ENCODE data around the gene ZDHHC5.

The ZDHHC5 gene

GRCh38 chr11:57658023-57658361, 9.9 kb upstream of the ZDHHC5 start:
- Histone ChIP-seq H4K20me1 (ENCODE audit: insufficient read depth, low read length) (no peaks in the 10 kb centered on the region), H3K9me3 (ENCODE audit: insufficient read depth, low read length) (no peaks in the 10 kb centered on the region), H3K9ac (ENCODE audit: low read length) (peak overlapping the region; percentile 82), H3K4me2 (ENCODE audit: low read length) (peak overlapping the region; percentile 87), H3K79me2 (ENCODE audit: low read length) (peaks cover 22% of the 10 kb centered on the region), H3K4me1 (ENCODE audit: low read length) (peaks cover 8% of the 10 kb centered on the region; the same call in 1 of the 2 replicates), H3K27me3 (ENCODE audit: low read depth, low read length) (no peaks in the 10 kb centered on the region), H3K27ac (ENCODE audit: low read length) (peak overlapping the region; percentile 21), H3K4me3 (ENCODE audit: low read length) (peak overlapping the region; percentile 90), H3K36me3 (replicated peaks; ENCODE audit: low read depth, low read length) (peaks cover 27% of the 10 kb centered on the region), H2AFZ (ENCODE audit: low read depth, low read length) (peak overlapping the region; percentile 82)
- no peak for TF ChIP-seq CTCF (IDR thresholded peaks at IDR 0.05; ENCODE audit: low read depth, low read length)
- TF ChIP-seq EZH2phosphoT487 (IDR thresholded peaks at IDR 0.05; ENCODE audit: low read depth): no peak

- peaks cover 27% of the 10 kb centered on the region for H3K36me3 ChIP-seq (replicated peaks; ENCODE audit: low read depth, low read length)
- peaks cover 22% of the 10 kb centered on the region for H3K79me2 ChIP-seq (ENCODE audit: low read length)
- no peak overlapping the region for H2AFZ ChIP-seq (ENCODE audit: low read depth, low read length)
- no peak overlapping the region for H3K4me3 ChIP-seq (ENCODE audit: low read length)
- peaks cover 8% of the 10 kb centered on the region; the same call in 1 of the 2 replicates for H3K4me1 ChIP-seq (ENCODE audit: low read length)
- no peaks in the 10 kb centered on the region for H4K20me1 ChIP-seq (ENCODE audit: insufficient read depth, low read length)
- TF ChIP-seq CTCF (IDR thresholded peaks at IDR 0.05; ENCODE audit: low read depth, low read length): no peak
- no peak for TF ChIP-seq EZH2phosphoT487 (IDR thresholded peaks at IDR 0.05; ENCODE audit: low read depth)
- no peak overlapping the region for H3K4me2 ChIP-seq (ENCODE audit: low read length)
- no peaks in the 10 kb centered on the region for H3K27me3 ChIP-seq (ENCODE audit: low read depth, low read length)
- no peaks in the 10 kb centered on the region for H3K9me3 ChIP-seq (ENCODE audit: insufficient read depth, low read length)
- H3K9ac ChIP-seq (ENCODE audit: low read length): no peak overlapping the region
- H3K27ac ChIP-seq (ENCODE audit: low read length): no peak overlapping the region
These were observed 8.2 kb upstream of the ZDHHC5 start for GRCh38 chr11:57659669-57660068.

- Histone ChIP-seq H3K36me3 (replicated peaks; ENCODE audit: low read depth, low read length) (peaks cover 27% of the 10 kb centered on the region), H2AFZ (ENCODE audit: low read depth, low read length) (no peak overlapping the region), H3K4me2 (ENCODE audit: low read length) (no peak overlapping the region), H3K27me3 (ENCODE audit: low read depth, low read length) (no peaks in the 10 kb centered on the region), H3K9ac (ENCODE audit: low read length) (no peak overlapping the region), H4K20me1 (ENCODE audit: insufficient read depth, low read length) (no peaks in the 10 kb centered on the region), H3K27ac (ENCODE audit: low read length) (no peak overlapping the region), H3K79me2 (ENCODE audit: low read length) (peaks cover 19% of the 10 kb centered on the region), H3K4me1 (ENCODE audit: low read length) (peaks cover 9% of the 10 kb centered on the region), H3K4me3 (ENCODE audit: low read length) (no peak overlapping the region), H3K9me3 (ENCODE audit: insufficient read depth, low read length) (no peaks in the 10 kb centered on the region)
- TF ChIP-seq EZH2phosphoT487 (IDR thresholded peaks at IDR 0.05; ENCODE audit: low read depth) (no peak), CTCF (IDR thresholded peaks at IDR 0.05; ENCODE audit: low read depth, low read length) (peak; percentile 49)
These were observed 5.0 kb upstream of the ZDHHC5 start for GRCh38 chr11:57662893-57663292.

GRCh38 chr11:57663975-57664374, 3.9 kb upstream of the ZDHHC5 start:
- no peak overlapping the region for H2AFZ ChIP-seq (ENCODE audit: low read depth, low read length)
- H3K9me3 ChIP-seq (ENCODE audit: insufficient read depth, low read length): no peaks in the 10 kb centered on the region
- peaks cover 17% of the 10 kb centered on the region for H3K79me2 ChIP-seq (ENCODE audit: low read length)
- no peaks in the 10 kb centered on the region for H3K27me3 ChIP-seq (ENCODE audit: low read depth, low read length)
- peaks cover 6% of the 10 kb centered on the region for H3K4me1 ChIP-seq (ENCODE audit: low read length)
- H3K4me3 ChIP-seq (ENCODE audit: low read length): no peak overlapping the region
- TF ChIP-seq CTCF (IDR thresholded peaks at IDR 0.05; ENCODE audit: low read depth, low read length) (no peak), EZH2phosphoT487 (IDR thresholded peaks at IDR 0.05; ENCODE audit: low read depth) (no peak)
- 0 out of 2 replicates have a peak, but pooled peaks cover under 1% of the 10 kb centered on the region for H4K20me1 ChIP-seq (ENCODE audit: insufficient read depth, low read length)
- H3K27ac ChIP-seq (ENCODE audit: low read length): no peak overlapping the region
- H3K9ac ChIP-seq (ENCODE audit: low read length): no peak overlapping the region
- H3K4me2 ChIP-seq (ENCODE audit: low read length): no peak overlapping the region
- peaks cover 27% of the 10 kb centered on the region for H3K36me3 ChIP-seq (replicated peaks; ENCODE audit: low read depth, low read length)

Measured in OCI-LY3 (cell line).